Calu3 (cell line): ENCODE data around the gene ZCCHC8. TPM values are rescaled to one million over a fixed set of nuclear protein-coding genes. Genes with fewer than 3 reads are reported as not detected.

Source experiments
- BruUV-seq: library from RNA; stranded (reverse); fragments of 400-500 nt; replicated peaks from 2 replicates; lab custom pipeline; 2021; lab: Mats Ljungman, UMichigan
- CTCF ChIA-PET: fragments of 300-600 bp; sonication (Branson Sonifier 250); formaldehyde crosslinking; loops from one replicate; lab custom pipeline; 2022; ENCODE audit warnings: antibody characterized with exemption; lab: Charles Lee
- DNase-seq: peaks from one replicate; pipeline ENCODE4 v3.0.0; 2022
- H3K27ac Mint-ChIP-seq: one replicate; pipeline ENCODE4 v1.8.0; 2022; ENCODE audit warnings: mixed read lengths; ENCODE audit not compliant: unreplicated experiment
- H3K27me3 Mint-ChIP-seq: one replicate; pipeline ENCODE4 v1.8.0; 2022; ENCODE audit warnings: mixed read lengths; ENCODE audit not compliant: unreplicated experiment
- H3K36me3 Mint-ChIP-seq: one replicate; pipeline ENCODE4 v1.8.0; 2022; ENCODE audit warnings: mild to moderate bottlenecking, moderate library complexity, mixed read lengths; ENCODE audit not compliant: insufficient read depth, unreplicated experiment
- H3K4me1 Mint-ChIP-seq: one replicate; pipeline ENCODE4 v1.8.0; 2022; ENCODE audit warnings: mild to moderate bottlenecking, low read depth, mixed read lengths; ENCODE audit not compliant: unreplicated experiment
- H3K4me3 Mint-ChIP-seq: one replicate; pipeline ENCODE4 v1.8.0; 2022; ENCODE audit warnings: mild to moderate bottlenecking, low read depth, moderate library complexity, mixed read lengths; ENCODE audit not compliant: unreplicated experiment
- H3K9me3 Mint-ChIP-seq: one replicate; pipeline ENCODE4 v1.8.0; 2022; ENCODE audit warnings: low read depth, mixed read lengths; ENCODE audit not compliant: unreplicated experiment
- intact Hi-C: fragments of 100-400 bp; cut with micrococcal nuclease; formaldehyde crosslinking; loops from one replicate; pipeline ENCODE4 v1.10.0; 2022; ENCODE audit not compliant: unreplicated experiment
- total RNA-seq: library from RNA; stranded (reverse); gene quantifications from 2 replicates; pipeline ENCODE4 v1.2.3, GENCODE V29; 2022
- TF ChIP-seq, protein P1 (sequence below): fragments of 200-600 bp; IDR thresholded peaks from one replicate; pipeline ENCODE4 v1.8.0; 2022; ENCODE audit warnings: antibody characterized with exemption; ENCODE audit not compliant: unreplicated experiment

ZCCHC8 gene
- total RNA-seq, 1 experiment from 2014 or later = 46.6 TPM

- H3K36me3 Mint-ChIP-seq = peaks cover 39% of the 10 kb centered on the region
- no TSS peak for BruUV-seq
- no peak for DNase-seq
- H3K4me1 Mint-ChIP-seq = no peaks in the 10 kb centered on the region
- CTCF ChIA-PET = no interaction called here
- TF ChIP-seq, protein P1, sequence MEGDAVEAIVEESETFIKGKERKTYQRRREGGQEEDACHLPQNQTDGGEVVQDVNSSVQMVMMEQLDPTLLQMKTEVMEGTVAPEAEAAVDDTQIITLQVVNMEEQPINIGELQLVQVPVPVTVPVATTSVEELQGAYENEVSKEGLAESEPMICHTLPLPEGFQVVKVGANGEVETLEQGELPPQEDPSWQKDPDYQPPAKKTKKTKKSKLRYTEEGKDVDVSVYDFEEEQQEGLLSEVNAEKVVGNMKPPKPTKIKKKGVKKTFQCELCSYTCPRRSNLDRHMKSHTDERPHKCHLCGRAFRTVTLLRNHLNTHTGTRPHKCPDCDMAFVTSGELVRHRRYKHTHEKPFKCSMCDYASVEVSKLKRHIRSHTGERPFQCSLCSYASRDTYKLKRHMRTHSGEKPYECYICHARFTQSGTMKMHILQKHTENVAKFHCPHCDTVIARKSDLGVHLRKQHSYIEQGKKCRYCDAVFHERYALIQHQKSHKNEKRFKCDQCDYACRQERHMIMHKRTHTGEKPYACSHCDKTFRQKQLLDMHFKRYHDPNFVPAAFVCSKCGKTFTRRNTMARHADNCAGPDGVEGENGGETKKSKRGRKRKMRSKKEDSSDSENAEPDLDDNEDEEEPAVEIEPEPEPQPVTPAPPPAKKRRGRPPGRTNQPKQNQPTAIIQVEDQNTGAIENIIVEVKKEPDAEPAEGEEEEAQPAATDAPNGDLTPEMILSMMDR = no peak
- no peak overlapping the region for H3K4me3 Mint-ChIP-seq
- no peaks in the 10 kb centered on the region for H3K9me3 Mint-ChIP-seq
- intact Hi-C loops = no loop called here
- no peak overlapping the region for H3K27ac Mint-ChIP-seq
- H3K27me3 Mint-ChIP-seq = no peaks in the 10 kb centered on the region
Measured at GRCh38 chr12:122544537-122544936, 43.8 kb upstream of the ZCCHC8 start.

DNA sequence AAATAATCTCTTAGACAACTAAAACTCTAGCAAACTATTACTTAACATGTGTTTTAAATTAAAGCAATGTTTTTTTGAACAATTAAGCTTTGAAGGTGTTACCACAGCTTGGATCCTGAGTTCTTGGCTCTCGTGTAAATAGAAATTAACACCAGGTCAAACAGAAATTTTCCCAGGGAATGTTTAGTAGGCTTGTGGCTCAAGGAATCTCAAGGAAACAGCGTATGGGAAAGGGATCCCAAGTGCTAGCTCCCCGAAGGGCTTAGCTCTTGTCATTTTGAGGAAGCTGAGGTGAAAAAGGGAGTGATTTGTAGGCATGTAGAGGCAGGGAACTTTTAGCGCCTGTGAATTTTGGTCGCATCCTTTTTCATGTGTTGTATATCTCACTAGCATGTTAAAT is 37.8 kb upstream of the ZCCHC8 start:
- TF ChIP-seq, protein P1 = no peak
- Mint-ChIP-seq H3K27ac (no peak overlapping the region), H3K9me3 (no peaks in the 10 kb centered on the region), H3K4me1 (no peaks in the 10 kb centered on the region), H3K36me3 (peaks cover 35% of the 10 kb centered on the region), H3K27me3 (no peaks in the 10 kb centered on the region), H3K4me3 (no peak overlapping the region)
- intact Hi-C loops = no loop called here
- BruUV-seq = no TSS peak
- CTCF ChIA-PET = interaction anchor here (1.2 kb wide), 1 partner anchor 12 kb away, joined by 4 read pairs; the partner anchor contains the start of genes KNTC1 and RSRC2
- DNase-seq = no peak

DNA sequence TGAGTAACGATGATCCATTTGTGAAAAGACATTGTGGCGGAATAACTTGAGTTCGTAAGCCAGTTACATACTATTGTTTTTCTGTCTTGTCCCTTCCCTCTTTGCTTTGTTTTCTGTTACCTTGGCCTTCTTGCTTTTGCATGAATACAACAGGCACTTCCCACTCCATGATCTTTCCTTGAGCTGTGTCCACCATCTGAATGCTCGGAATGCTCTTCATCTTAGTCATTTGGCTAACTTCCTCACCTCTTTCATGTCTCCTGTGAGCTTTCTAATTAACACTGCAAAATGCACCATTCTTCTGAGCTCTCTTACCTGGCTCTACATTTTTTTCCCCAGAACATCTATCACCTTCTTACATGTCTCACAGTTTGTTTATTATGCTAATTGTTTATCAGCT is 36.3 kb upstream of the ZCCHC8 start:
- Mint-ChIP-seq H3K4me3 (no peak overlapping the region), H3K4me1 (no peaks in the 10 kb centered on the region), H3K27ac (no peak overlapping the region), H3K9me3 (no peaks in the 10 kb centered on the region), H3K27me3 (no peaks in the 10 kb centered on the region), H3K36me3 (peaks cover 30% of the 10 kb centered on the region)
- TF ChIP-seq, protein P1 = no peak
- intact Hi-C loops = no loop called here
- no peak for DNase-seq
- CTCF ChIA-PET = no interaction called here
- BruUV-seq = no TSS peak

DNA sequence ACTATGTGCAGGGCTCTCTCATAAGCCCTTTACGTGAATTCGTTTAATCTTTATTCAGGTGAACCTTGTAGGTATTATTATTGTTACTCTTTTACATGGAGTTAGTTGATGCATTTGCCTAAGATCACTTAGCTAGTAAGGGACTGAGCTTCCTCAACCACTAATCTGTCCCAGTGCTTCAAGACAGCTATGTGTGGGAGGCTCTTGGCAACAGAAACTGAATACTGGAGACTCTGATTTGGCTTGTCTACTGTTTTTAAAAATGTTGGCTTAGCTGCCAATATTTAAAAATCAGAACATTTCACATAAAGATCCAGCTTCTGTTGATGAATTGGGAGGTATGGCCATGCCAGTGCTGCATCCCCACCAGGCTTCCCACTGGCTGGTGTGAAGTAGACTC is 33.1 kb upstream of the ZCCHC8 start:
- Mint-ChIP-seq H3K9me3 (no peaks in the 10 kb centered on the region), H3K27me3 (no peaks in the 10 kb centered on the region), H3K4me1 (no peaks in the 10 kb centered on the region), H3K27ac (no peak overlapping the region), H3K4me3 (no peak overlapping the region), H3K36me3 (peaks cover 15% of the 10 kb centered on the region)
- DNase-seq = no peak
- no TSS peak for BruUV-seq
- intact Hi-C loops = no loop called here
- TF ChIP-seq, protein P1 = no peak
- CTCF ChIA-PET = no interaction called here
